OCI-LY7 (cell line): ENCODE data around the gene SLMAP. TPM values are rescaled to one million over a fixed set of nuclear protein-coding genes. Genes with fewer than 3 reads are reported as not detected.

Experiments
- BruUV-seq: library from RNA; stranded (reverse); fragments of 400-500 nt; replicated peaks from 2 replicates; lab custom pipeline; 2021; lab: Mats Ljungman, UMichigan
- CTCF ChIA-PET: fragments of 300-600 bp; sonication (Branson Sonifier 250); formaldehyde crosslinking; loops from one replicate; lab custom pipeline; 2022; ENCODE audit warnings: antibody characterized with exemption; ENCODE audit not compliant: unreplicated experiment; lab: Charles Lee
- POLR2A ChIA-PET: fragments of 300-600 bp; sonication (Branson Sonifier 250); formaldehyde crosslinking; loops from one replicate; lab custom pipeline; 2022; ENCODE audit warnings: antibody characterized with exemption; lab: Charles Lee
- DNase-seq: peaks from one replicate; pipeline ENCODE4 v3.0.0-alpha.2; 2015; ENCODE audit warnings: low spot score
- H2AFZ ChIP-seq: fragments of 200-600 bp; sonication (generic), shearing (Covaris generic); 2 replicates; pipeline ENCODE4 v1.6.1; 2014; ENCODE audit warnings: mild to moderate bottlenecking, antibody characterized with exemption, low read length, moderate library complexity
- H3K27ac ChIP-seq: fragments of 200-600 bp; sonication (generic); 2 replicates; pipeline ENCODE4 v1.5.1; 2014; ENCODE audit warnings: mixed run types, low read depth, mild to moderate bottlenecking, moderate library complexity, low read length, inconsistent platforms; ENCODE audit not compliant: poor library complexity, severe bottlenecking
- H3K36me3 ChIP-seq: fragments of 200-600 bp; sonication (generic); 2 replicates; pipeline ENCODE4 v1.6.1; 2014; ENCODE audit warnings: mild to moderate bottlenecking, antibody characterized with exemption, low read length, moderate library complexity, mixed read lengths; ENCODE audit not compliant: insufficient read depth
- H3K4me1 ChIP-seq: fragments of 200-600 bp; sonication (generic); 2 replicates; pipeline ENCODE4 v1.5.1; 2014; ENCODE audit warnings: mild to moderate bottlenecking, low read length; ENCODE audit not compliant: insufficient read depth, poor library complexity, severe bottlenecking
- H3K4me2 ChIP-seq: fragments of 200-600 bp; sonication (generic); 2 replicates; pipeline ENCODE4 v1.6.1; 2014; ENCODE audit warnings: mild to moderate bottlenecking, low read length
- H3K4me3 ChIP-seq: fragments of 200-600 bp; sonication (generic); 2 replicates; pipeline ENCODE4 v1.5.1; 2014; ENCODE audit warnings: mild to moderate bottlenecking, low read depth, low read length; ENCODE audit not compliant: poor library complexity, severe bottlenecking
- H3K79me2 ChIP-seq: fragments of 200-600 bp; sonication (generic); 2 replicates; pipeline ENCODE4 v1.6.1; 2016; ENCODE audit warnings: low read depth, mild to moderate bottlenecking, low read length, moderate library complexity, mixed read lengths; ENCODE audit not compliant: insufficient read depth
- H3K9me2 ChIP-seq: fragments of 200-600 bp; sonication (generic); 2 replicates; pipeline ENCODE4 v1.6.1; 2016; ENCODE audit warnings: mild to moderate bottlenecking, low read length, mixed read lengths; ENCODE audit not compliant: insufficient read depth
- H3K9me3 ChIP-seq: fragments of 200-600 bp; sonication (generic); 2 replicates; pipeline ENCODE4 v1.6.1; 2014; ENCODE audit warnings: mild to moderate bottlenecking, mixed run types, low read length, mixed read lengths
- H4K20me1 ChIP-seq: fragments of 200-600 bp; sonication (generic); 2 replicates; pipeline ENCODE4 v1.6.1; 2014; ENCODE audit warnings: mild to moderate bottlenecking, antibody characterized with exemption, low read length, moderate library complexity, mixed read lengths; ENCODE audit not compliant: insufficient read depth
- CTCF ChIP-seq: fragments of 200-600 bp; sonication (generic); conservative IDR thresholded peaks from 2 replicates; pipeline ENCODE4 v1.5.1; 2014; ENCODE audit warnings: mild to moderate bottlenecking, antibody characterized with exemption, low read length, moderate library complexity, mixed read lengths
- EZH2phosphoT487 ChIP-seq: fragments of 200-600 bp; sonication (generic); IDR thresholded peaks from 2 replicates; pipeline ENCODE4 v1.6.1; 2018; ENCODE audit warnings: low read depth, borderline replicate concordance, mild to moderate bottlenecking, mixed run types, antibody characterized with exemption, low read length, moderate library complexity, mixed read lengths
- intact Hi-C: fragments of 100-400 bp; cut with micrococcal nuclease; formaldehyde crosslinking; loops from one replicate; pipeline ENCODE4 v1.10.0; 2022; ENCODE audit not compliant: unreplicated experiment
- total RNA-seq, 2 experiments: library from RNA; depleted of rRNA in 1 of 2; stranded (reverse); fragments of >200 nt in 1 of 2; shearing (Covaris generic) in 1 of 2; gene quantifications; 2 replicates each; pipeline ENCODE4 v1.2.3, GENCODE V29; 2014 to 2022

The SLMAP gene
- total RNA-seq, 2 experiments from 2014 or later, result 41.6 to 68.4 TPM

GRCh38 chr3:57952208-57952631 is 196.1 kb downstream of the SLMAP start:
- BruUV-seq, result no TSS peak
- intact Hi-C loops, result no loop called here
- Histone ChIP-seq H4K20me1 (no peaks in the 10 kb centered on the region), H3K79me2 (no peaks in the 10 kb centered on the region), H3K4me2 (no peak overlapping the region), H3K4me1 (no peaks in the 10 kb centered on the region), H3K9me3 (no peaks in the 10 kb centered on the region), H3K9me2 (no peaks in the 10 kb centered on the region), H3K36me3 (no peaks in the 10 kb centered on the region), H2AFZ (no peak overlapping the region), H3K4me3 (no peak overlapping the region), H3K27ac (no peak overlapping the region)
- POLR2A ChIA-PET, result interaction anchor here (0.8 kb wide), 1 partner anchor 57 kb away, joined by 3 read pairs; no protein-coding TSS in a partner anchor
- CTCF ChIA-PET, result no interaction called here
- no peak for TF ChIP-seq CTCF
- TF ChIP-seq EZH2phosphoT487, result no peak
- DNase-seq, result no peak

GRCh38 chr3:57952651-57953050 is 196.5 kb downstream of the SLMAP start:
- Histone ChIP-seq H3K36me3 (no peaks in the 10 kb centered on the region), H3K4me1 (no peaks in the 10 kb centered on the region), H3K9me3 (no peaks in the 10 kb centered on the region), H3K27ac (no peak overlapping the region), H3K79me2 (no peaks in the 10 kb centered on the region), H4K20me1 (no peaks in the 10 kb centered on the region), H3K4me2 (no peak overlapping the region), H3K9me2 (no peaks in the 10 kb centered on the region), H2AFZ (no peak overlapping the region), H3K4me3 (no peak overlapping the region)
- BruUV-seq, result no TSS peak
- intact Hi-C loops, result no loop called here
- TF ChIP-seq EZH2phosphoT487, result no peak
- TF ChIP-seq CTCF, result no peak
- ChIA-PET CTCF (no interaction called here), POLR2A (interaction anchor here (0.8 kb wide), 1 partner anchor 56 kb away, joined by 3 read pairs; no protein-coding TSS in a partner anchor)
- DNase-seq, result no peak

DNA sequence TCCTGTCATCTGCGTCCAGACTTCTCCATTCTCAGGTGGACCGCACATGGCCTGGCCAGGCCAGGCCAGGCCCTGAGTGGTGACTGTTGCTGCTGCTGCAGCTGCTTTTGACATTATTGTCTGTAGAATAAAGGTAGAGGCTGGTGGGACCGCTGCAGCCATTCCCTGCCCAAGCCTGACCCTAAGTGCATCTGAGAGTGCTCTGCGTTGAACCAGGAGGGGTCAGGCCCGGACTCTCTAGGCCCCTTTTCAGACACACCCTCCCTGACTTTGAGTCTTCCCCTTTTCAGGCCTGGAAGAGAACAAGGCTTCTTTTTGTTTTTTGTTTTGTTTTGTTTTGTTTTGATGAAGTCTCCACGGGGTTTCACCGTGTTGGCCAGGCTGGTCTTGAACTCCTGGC is 197.5 kb downstream of the SLMAP start:
- Histone ChIP-seq H2AFZ (no peak overlapping the region), H3K9me3 (no peaks in the 10 kb centered on the region), H3K9me2 (no peaks in the 10 kb centered on the region), H3K4me1 (peaks cover 2% of the 10 kb centered on the region), H3K27ac (no peak overlapping the region), H3K36me3 (no peaks in the 10 kb centered on the region), H3K79me2 (no peaks in the 10 kb centered on the region), H3K4me2 (no peak overlapping the region), H4K20me1 (no peaks in the 10 kb centered on the region), H3K4me3 (no peak overlapping the region)
- intact Hi-C loops, result no loop called here
- no peak for DNase-seq
- POLR2A ChIA-PET, result no interaction called here
- CTCF ChIA-PET, result no interaction called here
- no TSS peak for BruUV-seq
- TF ChIP-seq EZH2phosphoT487 (no peak), CTCF (no peak)
